ENCODE measurements around the gene FADS6. TPM values are rescaled to one million over a fixed set of nuclear protein-coding genes. Genes with fewer than 3 reads are reported as not detected.

Gene FADS6
- total RNA-seq, 4 donors from 2014 or later: 0.19 to 6.0 (median 1.9) TPM

DNA sequence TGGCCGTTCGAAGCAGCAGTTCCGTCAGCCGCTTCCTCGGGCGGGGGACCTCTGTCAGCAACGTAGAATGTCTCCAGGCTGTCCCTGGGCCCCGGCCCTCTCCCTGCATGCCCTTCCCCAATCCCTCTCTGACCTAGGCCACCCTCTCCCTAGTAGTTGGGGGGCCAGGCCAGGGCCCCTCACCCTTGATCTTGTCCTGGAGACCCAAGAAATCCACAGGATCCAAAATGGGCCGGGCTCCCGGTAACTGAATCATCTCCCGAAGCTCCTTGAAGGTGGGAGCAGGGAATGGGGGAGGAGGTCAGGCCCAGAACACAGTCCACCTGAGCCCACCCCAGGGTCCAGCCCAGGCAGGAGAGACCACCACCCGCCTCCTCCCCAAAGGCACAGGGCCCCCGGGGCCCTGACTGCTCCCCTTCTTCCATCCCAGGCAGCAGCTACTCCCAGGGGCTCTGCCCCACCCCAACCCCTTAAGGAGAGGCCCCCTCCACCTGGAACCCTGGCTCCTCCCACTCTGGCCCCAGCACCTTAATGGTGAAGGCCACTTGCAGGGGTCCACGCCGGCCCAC lies 29.1 kb downstream of the FADS6 start:
- peaks cover 0 to 31% (median 0%) of the 10 kb centered on the region in 3 donors for H3K36me3 ChIP-seq

GRCh38 chr17:74863420-74864296 lies 29.8 kb downstream of the FADS6 start:
- DNase-seq: no peak
- Histone ChIP-seq H3K36me3 (peaks cover 0 to 31% (median 0%) of the 10 kb centered on the region in 3 donors), H3K27me3 (peaks cover 25 to 49% (median 28%) of the 10 kb centered on the region in 4 donors), H3K27ac (no peak overlapping the region), H3K4me1 (peaks cover 23 to 37% (median 27%) of the 10 kb centered on the region in 3 donors), H3K4me3 (no peak overlapping the region), H3K9me3 (no peaks in the 10 kb centered on the region)
- 73 to 88% methylated on average over 7 to 13 of the region's 25 CpGs for WGBS, 2 donors
- intact Hi-C loops (cut with DNase I): loop anchor here (2.0 to 5.0 kb wide), 2 partner anchors 71 to 119 kb away; no protein-coding TSS in a partner anchor
- no peak for TF ChIP-seq POLR2A (IDR thresholded peaks at IDR 0.05)
- TF ChIP-seq CTCF (IDR thresholded peaks at IDR 0.05): no peak

More for the DNA sequence above, 29.1 kb downstream of the FADS6 start:
- H3K27ac ChIP-seq: no peak overlapping the region
- peaks cover 23 to 34% (median 27%) of the 10 kb centered on the region in 3 donors for H3K4me1 ChIP-seq
- WGBS, 2 donors: 89 to 93% methylated on average over 5 to 6 of the region's 15 CpGs
- TF ChIP-seq POLR2A (IDR thresholded peaks at IDR 0.05): no peak
- TF ChIP-seq CTCF (IDR thresholded peaks at IDR 0.05): no peak
- H3K27me3 ChIP-seq: peaks cover 18 to 41% (median 21%) of the 10 kb centered on the region in 4 donors
- intact Hi-C loops (cut with DNase I): loop anchor here (2.0 to 5.0 kb wide), 2 partner anchors 72 to 120 kb away; no protein-coding TSS in a partner anchor
- no peaks in the 10 kb centered on the region for H3K9me3 ChIP-seq
- no peak for DNase-seq
- no peak overlapping the region for H3K4me3 ChIP-seq

GRCh38 chr17:74862919-74863318 lies 30.5 kb downstream of the FADS6 start:
- TF ChIP-seq POLR2A (IDR thresholded peaks at IDR 0.05) (no peak), CTCF (IDR thresholded peaks at IDR 0.05) (no peak)
- WGBS, 2 donors: 90% methylated on average over 2 of the region's 6 CpGs; no CpG with 5 or more reads in 1 of the 2 donors
- Histone ChIP-seq H3K4me1 (peaks cover 23 to 37% (median 27%) of the 10 kb centered on the region in 3 donors), H3K27ac (no peak overlapping the region), H3K4me3 (no peak overlapping the region), H3K27me3 (peaks cover 26 to 56% (median 30%) of the 10 kb centered on the region in 4 donors), H3K9me3 (no peaks in the 10 kb centered on the region), H3K36me3 (peaks cover 0 to 31% (median 0%) of the 10 kb centered on the region in 3 donors)
- no peak for DNase-seq
- intact Hi-C loops (cut with DNase I): loop anchor here (5.0 kb wide), 1 partner anchor 71 kb away; no protein-coding TSS in a partner anchor

DNA sequence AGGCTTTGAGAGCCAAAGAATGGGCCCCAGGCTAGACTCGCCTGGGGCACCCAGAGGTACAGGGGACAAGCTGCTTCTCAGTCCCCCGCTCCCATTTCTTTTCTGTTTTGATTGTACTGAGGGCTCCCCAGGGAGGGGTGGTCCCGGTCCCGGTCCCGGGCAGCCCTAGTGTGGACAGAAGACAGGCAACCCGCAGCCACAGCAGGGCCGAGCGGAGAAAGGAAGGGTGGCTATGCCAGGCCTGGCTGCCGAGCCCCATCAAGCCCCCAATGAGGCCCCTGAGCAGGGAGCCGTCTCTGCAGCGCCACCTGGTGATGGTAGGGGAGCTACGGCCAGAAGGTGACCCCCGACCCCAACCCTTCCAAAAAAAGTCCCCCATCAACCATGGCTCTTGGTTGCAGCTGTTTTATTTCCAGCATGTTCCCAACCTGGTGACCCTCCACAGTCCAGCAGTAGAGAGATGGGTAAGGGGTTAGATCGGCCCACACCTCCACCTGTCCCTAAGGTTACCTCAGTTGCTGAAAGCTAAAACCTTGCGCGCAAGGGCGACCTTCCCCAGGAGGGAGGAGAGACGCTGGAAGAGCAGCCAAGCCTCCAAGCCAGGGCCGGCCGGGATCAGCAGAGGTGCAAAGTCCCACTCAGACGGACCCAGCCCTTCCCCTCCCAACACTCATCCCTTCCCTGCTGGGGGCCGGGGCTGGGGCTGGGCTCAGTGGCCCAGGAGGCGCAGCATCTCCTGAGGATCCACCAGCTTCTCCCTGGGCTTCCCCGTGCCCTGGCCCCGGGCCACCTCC lies 31.1 kb downstream of the FADS6 start:
- Histone ChIP-seq H3K4me1 (peaks cover 23 to 37% (median 27%) of the 10 kb centered on the region in 3 donors), H3K27ac (no peak overlapping the region), H3K9me3 (no peaks in the 10 kb centered on the region), H3K27me3 (peaks cover 26 to 62% (median 30%) of the 10 kb centered on the region in 4 donors), H3K4me3 (peak overlapping the region in 1 of 4 donors; percentile 60), H3K36me3 (peaks cover 0 to 31% (median 0%) of the 10 kb centered on the region in 3 donors)
- intact Hi-C loops (cut with DNase I): loop anchor here (5.0 kb wide), 1 partner anchor 70 kb away; no protein-coding TSS in a partner anchor
- 45 to 52% methylated on average over 6 to 17 of the region's 25 CpGs for WGBS, 2 donors
- DNase-seq: no peak
- TF ChIP-seq POLR2A (IDR thresholded peaks at IDR 0.05): no peak
- TF ChIP-seq CTCF (IDR thresholded peaks at IDR 0.05): peak in 5 of 6 experiments; percentile 27 to 67 (median 60)
